ENCODE data around the gene UQCRFS1. TPM values are rescaled to one million over a fixed set of nuclear protein-coding genes. Genes with fewer than 3 reads are reported as not detected.

The UQCRFS1 gene
- total RNA-seq, 1 experiment from 2014 or later = 44.0 TPM

- H3K27me3 Mint-ChIP-seq (ENCODE audit: insufficient read depth, unreplicated experiment) = no peaks in the 10 kb centered on the region
- H3K27ac Mint-ChIP-seq (ENCODE audit: unreplicated experiment) = no peak overlapping the region
- no TSS peak for BruUV-seq (replicated peaks)
- Histone ChIP-seq H3K36me3 (ENCODE audit: control insufficient read depth, insufficient read depth, low read length) (no peaks in the 10 kb centered on the region), H3K9me3 (no peaks in the 10 kb centered on the region), H3K4me1 (0 out of 2 replicates have a peak, but pooled peaks cover 4% of the 10 kb centered on the region), H3K4me3 (ENCODE audit: low read depth, low read length) (no peak overlapping the region), H3K27me3 (replicated peaks; ENCODE audit: control insufficient read depth, insufficient read depth, low read length) (no peaks in the 10 kb centered on the region)
- no peaks in the 10 kb centered on the region for H3K9me3 Mint-ChIP-seq (ENCODE audit: unreplicated experiment)
- CTCF ChIA-PET = no interaction called here
- no peak for DNase-seq
- POLR2A ChIA-PET = no interaction called here
- no peaks in the 10 kb centered on the region for H3K36me3 Mint-ChIP-seq (ENCODE audit: insufficient read depth, unreplicated experiment)
- TF ChIP-seq CTCF (IDR thresholded peaks at IDR 0.05; ENCODE audit: insufficient read depth in 1 of 2, low read depth in 1 of 2, low read length in 1 of 2, severe bottlenecking in 1 of 2, unreplicated experiment in 1 of 2) = no peak
- no peak overlapping the region for H3K4me3 Mint-ChIP-seq (ENCODE audit: unreplicated experiment)
- intact Hi-C loops (cut with micrococcal nuclease; ENCODE audit: unreplicated experiment) = no loop called here
- peaks cover 10% of the 10 kb centered on the region for H3K4me1 Mint-ChIP-seq (ENCODE audit: low read depth, unreplicated experiment)
These were observed 25.3 kb downstream of the UQCRFS1 start for GRCh38 chr19:29187676-29188075.

GRCh38 chr19:29185427-29185826, 27.5 kb downstream of the UQCRFS1 start:
- no peak for DNase-seq
- H3K27me3 Mint-ChIP-seq (ENCODE audit: insufficient read depth, unreplicated experiment) = no peaks in the 10 kb centered on the region
- H3K4me1 Mint-ChIP-seq (ENCODE audit: low read depth, unreplicated experiment) = peaks cover 10% of the 10 kb centered on the region
- CTCF ChIA-PET = no interaction called here
- no peaks in the 10 kb centered on the region for H3K36me3 Mint-ChIP-seq (ENCODE audit: insufficient read depth, unreplicated experiment)
- H3K27me3 ChIP-seq (replicated peaks; ENCODE audit: control insufficient read depth, insufficient read depth, low read length) = no peaks in the 10 kb centered on the region
- H3K4me1 ChIP-seq = 0 out of 2 replicates have a peak, but pooled peaks cover 4% of the 10 kb centered on the region
- H3K9me3 ChIP-seq = no peaks in the 10 kb centered on the region
- no peak for TF ChIP-seq CTCF (IDR thresholded peaks at IDR 0.05; ENCODE audit: insufficient read depth in 1 of 2, low read depth in 1 of 2, low read length in 1 of 2, severe bottlenecking in 1 of 2, unreplicated experiment in 1 of 2)
- POLR2A ChIA-PET = no interaction called here
- no peak overlapping the region for H3K4me3 Mint-ChIP-seq (ENCODE audit: unreplicated experiment)
- no peaks in the 10 kb centered on the region for H3K9me3 Mint-ChIP-seq (ENCODE audit: unreplicated experiment)
- no peak overlapping the region for H3K4me3 ChIP-seq (ENCODE audit: low read depth, low read length)
- H3K27ac Mint-ChIP-seq (ENCODE audit: unreplicated experiment) = no peak overlapping the region
- intact Hi-C loops (cut with micrococcal nuclease; ENCODE audit: unreplicated experiment) = no loop called here
- no TSS peak for BruUV-seq (replicated peaks)
- H3K36me3 ChIP-seq (ENCODE audit: control insufficient read depth, insufficient read depth, low read length) = no peaks in the 10 kb centered on the region

GRCh38 chr19:29176981-29177754, 35.8 kb downstream of the UQCRFS1 start:
- H3K9me3 ChIP-seq = peaks cover 11% of the 10 kb centered on the region; the same call in 1 of the 2 replicates
- H3K4me1 Mint-ChIP-seq (ENCODE audit: low read depth, unreplicated experiment) = no peaks in the 10 kb centered on the region
- no peak for DNase-seq
- ChIA-PET CTCF (no interaction called here), POLR2A (no interaction called here)
- H3K9me3 Mint-ChIP-seq (ENCODE audit: unreplicated experiment) = peaks cover 51% of the 10 kb centered on the region
- no peaks in the 10 kb centered on the region for H3K36me3 ChIP-seq (ENCODE audit: control insufficient read depth, insufficient read depth, low read length)
- H3K27me3 Mint-ChIP-seq (ENCODE audit: insufficient read depth, unreplicated experiment) = no peaks in the 10 kb centered on the region
- H3K4me1 ChIP-seq = no peaks in the 10 kb centered on the region
- no peak overlapping the region for H3K4me3 Mint-ChIP-seq (ENCODE audit: unreplicated experiment)
- H3K27ac Mint-ChIP-seq (ENCODE audit: unreplicated experiment) = no peak overlapping the region
- no peaks in the 10 kb centered on the region for H3K27me3 ChIP-seq (replicated peaks; ENCODE audit: control insufficient read depth, insufficient read depth, low read length)
- no peak overlapping the region for H3K4me3 ChIP-seq (ENCODE audit: low read depth, low read length)
- TF ChIP-seq CTCF (IDR thresholded peaks at IDR 0.05; ENCODE audit: insufficient read depth in 1 of 2, low read depth in 1 of 2, low read length in 1 of 2, severe bottlenecking in 1 of 2, unreplicated experiment in 1 of 2) = no peak
- H3K36me3 Mint-ChIP-seq (ENCODE audit: insufficient read depth, unreplicated experiment) = no peaks in the 10 kb centered on the region
- intact Hi-C loops (cut with micrococcal nuclease; ENCODE audit: unreplicated experiment) = no loop called here
- BruUV-seq (replicated peaks) = no TSS peak
